ENCODE results near the gene EYA3.

EYA3 gene

GRCh38 chr1:27955076-27955475 lies 133.3 kb downstream of the EYA3 start:
- DNase-seq (ENCODE audit: low read depth): no peak
- in situ Hi-C loops (cut with HindIII; ENCODE audit: low sequenced_read_pairs): no loop called here
- H3K4me3 ChIP-seq (ENCODE audit: low read depth, low read length): no peak overlapping the region
- TF ChIP-seq CTCF (IDR thresholded peaks at IDR 0.05; ENCODE audit: low read depth, low read length, missing control alignments): no peak

GRCh38 chr1:27954186-27954585 lies 134.2 kb downstream of the EYA3 start:
- no peak for TF ChIP-seq CTCF (IDR thresholded peaks at IDR 0.05; ENCODE audit: low read depth, low read length, missing control alignments)
- in situ Hi-C loops (cut with HindIII; ENCODE audit: low sequenced_read_pairs): no loop called here
- no peak overlapping the region for H3K4me3 ChIP-seq (ENCODE audit: low read depth, low read length)
- no peak for DNase-seq (ENCODE audit: low read depth)

- H3K4me3 ChIP-seq (ENCODE audit: low read depth, low read length): no peak overlapping the region
- no peak for DNase-seq (ENCODE audit: low read depth)
- in situ Hi-C loops (cut with HindIII; ENCODE audit: low sequenced_read_pairs): no loop called here
- TF ChIP-seq CTCF (IDR thresholded peaks at IDR 0.05; ENCODE audit: low read depth, low read length, missing control alignments): no peak
These were observed 136.3 kb downstream of the EYA3 start for GRCh38 chr1:27952147-27952546.

- TF ChIP-seq CTCF (IDR thresholded peaks at IDR 0.05; ENCODE audit: low read depth, low read length, missing control alignments): no peak
- no peak for DNase-seq (ENCODE audit: low read depth)
- H3K4me3 ChIP-seq (ENCODE audit: low read depth, low read length): no peak overlapping the region
- in situ Hi-C loops (cut with HindIII; ENCODE audit: low sequenced_read_pairs): no loop called here
These were observed 137.0 kb downstream of the EYA3 start for GRCh38 chr1:27951396-27951795.

- no peak for DNase-seq (ENCODE audit: low read depth)
- no peak for TF ChIP-seq CTCF (IDR thresholded peaks at IDR 0.05; ENCODE audit: low read depth, low read length, missing control alignments)
- in situ Hi-C loops (cut with HindIII; ENCODE audit: low sequenced_read_pairs): no loop called here
- no peak overlapping the region for H3K4me3 ChIP-seq (ENCODE audit: low read depth, low read length)
These were observed 139.4 kb downstream of the EYA3 start for GRCh38 chr1:27949027-27949426.

GRCh38 chr1:27945020-27945419 lies 143.4 kb downstream of the EYA3 start:
- DNase-seq (ENCODE audit: low read depth): no peak
- in situ Hi-C loops (cut with HindIII; ENCODE audit: low sequenced_read_pairs): no loop called here
- H3K4me3 ChIP-seq (ENCODE audit: low read depth, low read length): no peak overlapping the region
- TF ChIP-seq CTCF (IDR thresholded peaks at IDR 0.05; ENCODE audit: low read depth, low read length, missing control alignments): no peak
